ENCODE measurements around the gene AQP12A. TPM values are rescaled to one million over a fixed set of nuclear protein-coding genes. Genes with fewer than 3 reads are reported as not detected.

AQP12A gene
- total and polyA plus RNA-seq, 10 of the 15 experiments (the other 5 are each of a cell fraction or from before 2014, with no cell fraction given), result not detected

DNA sequence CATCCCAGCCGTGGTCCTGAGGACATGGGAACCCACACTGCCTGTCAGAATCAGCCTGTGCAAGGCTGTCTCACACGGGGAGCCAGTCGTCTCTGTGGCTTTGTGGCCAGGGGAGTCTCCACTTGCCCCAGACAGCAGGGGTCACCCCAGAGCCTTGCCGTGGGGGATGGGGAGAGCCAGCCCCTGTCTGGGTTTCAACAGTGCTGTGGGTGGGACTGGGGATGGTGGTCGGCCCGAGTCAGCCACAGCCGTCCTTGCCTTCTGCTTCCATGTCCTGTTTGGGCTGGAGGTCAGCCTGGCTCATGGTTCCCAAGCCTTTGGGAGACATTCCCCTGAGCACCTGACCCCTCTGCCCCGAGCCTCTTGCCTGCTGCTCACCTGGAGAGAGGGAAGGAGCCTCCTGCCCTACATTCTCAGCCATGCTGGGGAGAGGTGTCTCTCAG, 46.8 kb upstream of the AQP12A start:
- Histone ChIP-seq H2AFZ (ENCODE audit: control insufficient read depth, low read depth, low read length) (no peak overlapping the region), H3K27ac (ENCODE audit: control insufficient read depth, insufficient read depth) (no peak overlapping the region), H3K9ac (ENCODE audit: control insufficient read depth, insufficient read depth, low read length) (no peak overlapping the region), H4K20me1 (ENCODE audit: control insufficient read depth, insufficient read depth) (no peaks in the 10 kb centered on the region), H3K27me3 (replicated peaks in 1 of 2; ENCODE audit: control insufficient read depth in 2 of 2, insufficient read depth in 2 of 2, low read length in 1 of 2) (peaks cover 0 to 3% of the 10 kb centered on the region in 2 experiments; a peak in 2 of 4 replicates), H3K79me2 (ENCODE audit: control insufficient read depth, insufficient read depth, low read length) (no peaks in the 10 kb centered on the region), H3K4me1 (ENCODE audit: control insufficient read depth, insufficient read depth, low read length) (no peaks in the 10 kb centered on the region), H3K9me3 (replicated peaks; ENCODE audit: control insufficient read depth, insufficient read depth, low read length) (no peaks in the 10 kb centered on the region; the same call in 2 of the 3 replicates), H3K36me3 (ENCODE audit: control insufficient read depth in 2 of 2, insufficient read depth in 2 of 2, low read length in 1 of 2) (no peaks in the 10 kb centered on the region), H3K4me2 (ENCODE audit: control insufficient read depth, insufficient read depth) (no peak overlapping the region), H3K4me3 (no peak overlapping the region)
- POLR2A ChIA-PET, result no interaction called here
- ATAC-seq (no peak), FAIRE-seq (no peak), DNase-seq (ENCODE audit: low read depth, low spot score) (no peak)
- in situ Hi-C loops (cut with MboI), result no loop called here
- SMC1A ChIA-PET (ENCODE audit: uncharacterized antibody, unreplicated experiment), result no interaction called here
- WGBS (ENCODE audit: insufficient coverage, insufficient replicate concordance, low lambda C conversion rate, missing lambda C conversion rate), result 7% methylated on average over 8 of the region's 8 CpGs
- intact Hi-C loops (cut with micrococcal nuclease; ENCODE audit: unreplicated experiment), result no loop called here
- CTCF ChIA-PET, result no interaction called here
- RAD21 ChIA-PET (ENCODE audit: unreplicated experiment), result no interaction called here
- TF ChIP-seq ATF3 (IDR thresholded peaks at IDR 0.05; ENCODE audit: borderline replicate concordance, extremely low read depth, low read depth, low read length) (no peak), RELB (IDR thresholded peaks at IDR 0.05; ENCODE audit: low read depth) (no peak), NFYA (IDR thresholded peaks at IDR 0.05; ENCODE audit: borderline replicate concordance, low read depth, low read length) (no peak), TCF3 (IDR thresholded peaks at IDR 0.05; ENCODE audit: borderline replicate concordance, insufficient read depth, low read depth, low read length) (no peak), FOS (IDR thresholded peaks at IDR 0.05; ENCODE audit: borderline replicate concordance, extremely low read depth, insufficient read length) (no peak), POLR2AphosphoS2 (IDR thresholded peaks at IDR 0.05; ENCODE audit: low read depth, low read length) (no peak)
- TF ChIP-seq, protein P1, sequence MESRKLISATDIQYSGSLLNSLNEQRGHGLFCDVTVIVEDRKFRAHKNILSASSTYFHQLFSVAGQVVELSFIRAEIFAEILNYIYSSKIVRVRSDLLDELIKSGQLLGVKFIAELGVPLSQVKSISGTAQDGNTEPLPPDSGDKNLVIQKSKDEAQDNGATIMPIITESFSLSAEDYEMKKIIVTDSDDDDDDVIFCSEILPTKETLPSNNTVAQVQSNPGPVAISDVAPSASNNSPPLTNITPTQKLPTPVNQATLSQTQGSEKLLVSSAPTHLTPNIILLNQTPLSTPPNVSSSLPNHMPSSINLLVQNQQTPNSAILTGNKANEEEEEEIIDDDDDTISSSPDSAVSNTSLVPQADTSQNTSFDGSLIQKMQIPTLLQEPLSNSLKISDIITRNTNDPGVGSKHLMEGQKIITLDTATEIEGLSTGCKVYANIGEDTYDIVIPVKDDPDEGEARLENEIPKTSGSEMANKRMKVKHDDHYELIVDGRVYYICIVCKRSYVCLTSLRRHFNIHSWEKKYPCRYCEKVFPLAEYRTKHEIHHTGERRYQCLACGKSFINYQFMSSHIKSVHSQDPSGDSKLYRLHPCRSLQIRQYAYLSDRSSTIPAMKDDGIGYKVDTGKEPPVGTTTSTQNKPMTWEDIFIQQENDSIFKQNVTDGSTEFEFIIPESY (IDR thresholded peaks at IDR 0.05), result no peak
- no TSS peak for BruUV-seq (replicated peaks)
